Measurements from ENCODE around the gene FOXN3.
"Not testable (repeated sequence)": the region's sequence is repeated elsewhere in the genome, so short reads cannot be mapped to it uniquely, and the experiment has no call there.

FOXN3 gene

DNA sequence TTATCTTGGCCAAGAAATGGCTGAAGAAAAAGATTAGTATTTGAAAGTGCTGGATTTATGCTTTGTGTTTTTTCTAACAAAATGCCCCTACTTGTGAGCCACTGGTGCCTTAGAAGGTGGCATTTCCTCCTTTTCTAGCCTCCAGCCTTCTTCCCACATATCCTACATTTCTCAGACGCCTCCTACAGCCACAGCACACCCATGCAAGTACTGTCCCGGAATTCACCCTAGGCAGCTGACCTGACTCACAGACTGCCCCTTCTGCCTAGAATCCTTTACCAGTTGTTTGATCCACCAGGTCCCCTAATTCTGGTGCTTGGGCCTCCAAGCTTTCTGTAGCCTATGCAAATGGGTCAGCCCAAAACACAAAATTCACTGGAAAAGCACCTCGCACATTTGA is 166.0 kb downstream of the FOXN3 start:
- H3K4me1 ChIP-seq (ENCODE audit: control insufficient read depth in 1 of 2, insufficient read depth in 2 of 2, low read length in 2 of 2) = peaks cover 0 to 26% of the 10 kb centered on the region in 2 donors
- no peaks in the 10 kb centered on the region for H3K9me3 ChIP-seq (ENCODE audit: control insufficient read depth in 1 of 2, low read length in 2 of 2)
- no peak overlapping the region for H3K27ac ChIP-seq (ENCODE audit: low read length)
- H3K27me3 ChIP-seq (ENCODE audit: low read depth, low read length) = no peaks in the 10 kb centered on the region
- H3K36me3 ChIP-seq (ENCODE audit: control insufficient read depth in 1 of 2, insufficient read depth in 2 of 2, low read length in 2 of 2) = no peaks in the 10 kb centered on the region
- H3K4me3 ChIP-seq (ENCODE audit: low read depth in 1 of 2, low read length in 2 of 2) = no peak overlapping the region

DNA sequence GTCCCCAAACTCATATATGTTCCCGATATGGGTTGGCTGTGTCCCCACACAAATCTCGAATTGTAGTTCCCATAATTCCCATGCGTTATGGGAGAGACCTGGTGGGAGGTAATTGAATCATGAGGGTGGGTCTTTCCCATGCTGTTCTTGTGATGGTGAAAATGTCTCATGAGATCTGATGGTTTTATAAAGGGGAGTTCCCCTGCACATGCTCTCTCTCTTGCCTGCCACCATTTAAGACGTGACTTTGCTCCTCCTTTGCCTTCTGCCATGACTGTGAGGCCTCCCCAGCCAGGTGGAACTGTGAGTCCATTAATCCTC is 166.4 kb downstream of the FOXN3 start:
- H3K27me3 ChIP-seq (ENCODE audit: low read depth, low read length); H3K4me3 ChIP-seq (ENCODE audit: low read depth in 1 of 2, low read length in 2 of 2); H3K36me3 ChIP-seq (ENCODE audit: control insufficient read depth in 1 of 2, insufficient read depth in 2 of 2, low read length in 2 of 2); H3K27ac ChIP-seq (ENCODE audit: low read length); H3K9me3 ChIP-seq (ENCODE audit: control insufficient read depth in 1 of 2, low read length in 2 of 2): not testable (repeated sequence)
- H3K4me1 ChIP-seq (ENCODE audit: control insufficient read depth in 1 of 2, insufficient read depth in 2 of 2, low read length in 2 of 2) = peaks cover 0 to 24% of the 10 kb centered on the region in 2 donors

DNA sequence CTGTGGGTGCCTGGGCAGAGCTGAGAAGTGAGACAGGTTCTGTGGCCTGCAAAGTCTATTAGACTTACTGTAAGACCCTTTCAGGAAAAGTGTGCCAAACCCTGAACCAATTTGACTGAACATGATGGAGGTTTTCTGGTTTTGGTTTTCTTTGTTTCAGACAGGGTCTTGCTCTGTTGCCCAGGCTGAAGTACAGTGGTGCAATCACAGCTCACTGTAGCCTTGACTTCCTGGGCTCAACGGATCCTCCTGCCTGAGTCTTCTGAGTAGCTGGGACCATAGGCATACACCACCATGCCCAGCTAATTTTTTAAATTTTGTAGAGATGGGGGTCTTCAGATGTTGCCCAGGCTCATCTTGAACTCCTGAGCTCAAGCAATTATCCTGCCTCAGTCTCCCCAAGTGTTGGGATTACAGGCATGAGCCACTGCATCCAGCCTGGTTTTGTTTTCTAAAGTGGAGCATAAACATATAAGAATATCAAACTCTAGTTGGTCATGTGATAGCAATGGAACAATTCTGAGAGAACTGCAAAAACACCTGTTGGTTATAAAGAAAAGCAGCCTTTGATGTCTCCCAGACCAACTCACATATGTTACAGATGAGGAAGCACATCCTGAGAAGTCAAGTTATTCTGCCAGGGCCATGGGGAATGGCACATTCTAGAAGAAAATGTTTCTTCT is 166.9 kb downstream of the FOXN3 start:
- Histone ChIP-seq H3K36me3 (ENCODE audit: control insufficient read depth in 1 of 2, insufficient read depth in 2 of 2, low read length in 2 of 2) (no peaks in the 10 kb centered on the region), H3K4me3 (ENCODE audit: low read depth in 1 of 2, low read length in 2 of 2) (no peak overlapping the region), H3K4me1 (ENCODE audit: control insufficient read depth in 1 of 2, insufficient read depth in 2 of 2, low read length in 2 of 2) (peaks cover 0 to 22% of the 10 kb centered on the region in 2 donors), H3K9me3 (ENCODE audit: control insufficient read depth in 1 of 2, low read length in 2 of 2) (no peaks in the 10 kb centered on the region), H3K27me3 (ENCODE audit: low read depth, low read length) (no peaks in the 10 kb centered on the region), H3K27ac (ENCODE audit: low read length) (no peak overlapping the region)

DNA sequence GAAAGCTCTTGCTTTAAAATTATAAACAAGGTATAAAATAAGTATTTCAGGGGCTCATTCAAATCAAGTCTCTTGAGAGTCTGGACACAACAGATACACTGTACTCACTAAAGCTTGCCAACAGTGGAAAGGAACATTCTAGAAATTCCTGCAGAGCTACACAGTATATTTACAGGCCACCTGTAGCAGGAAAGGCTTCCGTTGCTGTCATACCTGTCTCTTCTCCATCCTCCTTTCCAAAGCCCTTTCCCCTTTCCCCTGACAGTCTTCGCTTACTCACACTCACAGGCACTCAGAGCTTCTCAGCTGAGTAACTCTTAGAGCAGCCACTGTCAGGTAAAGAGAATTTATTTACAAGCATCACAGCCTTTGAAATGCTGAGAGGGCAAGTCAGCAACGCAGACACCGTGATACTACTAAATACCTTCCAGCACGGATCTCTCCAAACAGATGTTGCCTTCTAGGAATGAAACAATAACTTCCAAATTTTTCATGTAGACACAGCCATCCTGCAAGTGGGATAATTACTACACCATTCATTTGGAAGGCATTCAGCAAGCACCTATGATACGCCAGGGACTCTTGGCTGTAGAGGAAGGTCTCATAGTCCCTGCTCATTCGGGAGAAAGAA is 167.9 kb downstream of the FOXN3 start:
- Histone ChIP-seq H3K4me1 (ENCODE audit: control insufficient read depth in 1 of 2, insufficient read depth in 2 of 2, low read length in 2 of 2) (peaks cover 0 to 19% of the 10 kb centered on the region in 2 donors), H3K36me3 (ENCODE audit: control insufficient read depth in 1 of 2, insufficient read depth in 2 of 2, low read length in 2 of 2) (no peaks in the 10 kb centered on the region), H3K4me3 (ENCODE audit: low read depth in 1 of 2, low read length in 2 of 2) (no peak overlapping the region), H3K27ac (ENCODE audit: low read length) (no peak overlapping the region), H3K9me3 (ENCODE audit: control insufficient read depth in 1 of 2, low read length in 2 of 2) (no peaks in the 10 kb centered on the region), H3K27me3 (ENCODE audit: low read depth, low read length) (no peaks in the 10 kb centered on the region)

DNA sequence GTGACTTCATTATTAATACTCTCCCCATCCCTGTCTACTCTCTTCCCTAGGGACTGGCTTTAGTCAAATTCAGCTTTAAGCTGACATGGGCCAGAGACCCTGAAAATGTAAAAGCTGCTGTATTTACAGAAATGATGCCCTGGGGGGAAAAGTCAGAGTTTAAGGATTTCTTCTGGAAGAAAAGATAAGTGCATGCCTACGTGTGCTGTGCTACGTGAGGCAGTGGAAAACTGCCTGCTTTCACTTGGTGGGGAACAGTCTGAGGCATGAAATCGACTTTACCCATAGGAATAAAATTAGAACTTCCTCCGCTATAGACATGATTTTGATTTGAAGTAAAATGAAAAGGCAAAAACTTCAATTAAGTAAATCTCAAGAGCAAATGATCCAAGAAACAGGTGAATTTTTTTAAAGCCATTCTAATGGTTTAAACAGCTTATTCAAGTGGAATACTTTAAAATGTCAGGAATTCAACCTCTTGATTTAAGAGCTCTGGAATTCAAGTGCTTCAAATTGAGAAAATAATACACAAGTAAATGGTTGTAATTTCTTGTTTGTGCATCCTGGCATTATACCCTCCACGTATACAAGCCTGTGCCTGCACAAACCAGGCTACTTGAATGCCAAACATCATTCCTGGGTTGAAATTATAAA is 168.5 kb downstream of the FOXN3 start:
- no peaks in the 10 kb centered on the region for H3K27me3 ChIP-seq (ENCODE audit: low read depth, low read length)
- no peaks in the 10 kb centered on the region for H3K9me3 ChIP-seq (ENCODE audit: control insufficient read depth in 1 of 2, low read length in 2 of 2)
- H3K27ac ChIP-seq (ENCODE audit: low read length) = no peak overlapping the region
- H3K4me1 ChIP-seq (ENCODE audit: control insufficient read depth in 1 of 2, insufficient read depth in 2 of 2, low read length in 2 of 2) = peaks cover 0 to 17% of the 10 kb centered on the region in 2 donors
- H3K4me3 ChIP-seq (ENCODE audit: low read depth in 1 of 2, low read length in 2 of 2) = no peak overlapping the region
- H3K36me3 ChIP-seq (ENCODE audit: control insufficient read depth in 1 of 2, insufficient read depth in 2 of 2, low read length in 2 of 2) = no peaks in the 10 kb centered on the region

DNA sequence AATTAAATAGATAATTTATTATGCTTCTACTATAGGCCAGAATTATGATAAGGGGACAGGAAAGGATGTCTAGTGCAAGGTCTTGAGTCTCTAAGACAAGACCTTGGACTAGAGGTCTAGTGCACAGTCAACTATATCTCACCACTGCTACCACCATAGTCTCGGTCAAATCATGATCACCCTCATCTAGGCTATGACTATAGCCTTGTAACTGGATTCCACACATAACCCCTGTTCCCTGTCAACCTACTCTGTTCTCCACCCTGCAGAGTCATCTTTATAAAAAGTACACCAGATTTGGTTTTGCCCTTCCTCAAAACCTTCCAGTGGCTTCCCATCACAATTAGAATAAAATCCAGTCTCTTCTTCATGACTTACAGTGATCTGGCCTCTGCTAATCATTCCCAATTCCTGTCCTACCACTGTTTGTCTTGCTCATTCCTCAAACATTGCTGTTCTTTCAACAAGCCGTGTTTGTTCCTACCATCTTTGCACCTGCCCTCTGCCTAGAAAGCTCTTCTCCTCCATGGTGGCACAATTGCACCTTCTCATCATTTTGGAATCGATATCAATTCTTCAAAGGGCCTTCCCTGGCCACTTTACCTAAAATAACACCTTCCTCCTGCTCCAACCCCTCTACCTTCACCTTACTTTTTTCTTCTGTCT is 169.4 kb downstream of the FOXN3 start:
- no peak overlapping the region for H3K4me3 ChIP-seq (ENCODE audit: low read depth in 1 of 2, low read length in 2 of 2)
- H3K27ac ChIP-seq (ENCODE audit: low read length) = no peak overlapping the region
- H3K27me3 ChIP-seq (ENCODE audit: low read depth, low read length) = no peaks in the 10 kb centered on the region
- H3K4me1 ChIP-seq (ENCODE audit: control insufficient read depth in 1 of 2, insufficient read depth in 2 of 2, low read length in 2 of 2) = peaks cover 0 to 26% of the 10 kb centered on the region in 2 donors
- H3K9me3 ChIP-seq (ENCODE audit: control insufficient read depth in 1 of 2, low read length in 2 of 2) = no peaks in the 10 kb centered on the region
- H3K36me3 ChIP-seq (ENCODE audit: control insufficient read depth in 1 of 2, insufficient read depth in 2 of 2, low read length in 2 of 2) = no peaks in the 10 kb centered on the region

DNA sequence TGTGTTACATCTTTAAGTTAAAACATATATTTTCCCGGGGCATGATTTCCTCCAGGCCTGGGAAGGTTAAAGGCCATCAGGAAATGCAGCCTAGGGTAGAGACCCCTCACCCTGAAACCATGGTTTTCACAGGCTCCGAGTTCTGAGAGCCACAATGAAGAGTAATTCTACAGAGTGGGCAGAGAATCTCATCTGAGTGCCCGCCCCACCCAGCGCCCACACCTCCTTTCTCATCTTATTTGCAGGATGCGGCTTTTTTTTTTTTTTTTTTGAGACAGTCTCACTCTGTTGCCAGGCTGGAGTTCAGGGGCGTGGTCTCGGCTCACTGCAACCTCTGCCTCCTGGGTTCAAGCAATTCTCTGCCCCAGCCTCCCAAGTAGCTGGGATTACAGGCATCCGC is 170.7 kb downstream of the FOXN3 start:
- Histone ChIP-seq H3K27ac (ENCODE audit: low read length) (no peak overlapping the region), H3K9me3 (ENCODE audit: control insufficient read depth in 1 of 2, low read length in 2 of 2) (no peaks in the 10 kb centered on the region), H3K27me3 (ENCODE audit: low read depth, low read length) (no peaks in the 10 kb centered on the region), H3K4me1 (ENCODE audit: control insufficient read depth in 1 of 2, insufficient read depth in 2 of 2, low read length in 2 of 2) (peaks cover 0 to 30% of the 10 kb centered on the region in 2 donors), H3K4me3 (ENCODE audit: low read depth in 1 of 2, low read length in 2 of 2) (no peak overlapping the region), H3K36me3 (ENCODE audit: control insufficient read depth in 1 of 2, insufficient read depth in 2 of 2, low read length in 2 of 2) (no peaks in the 10 kb centered on the region)

DNA sequence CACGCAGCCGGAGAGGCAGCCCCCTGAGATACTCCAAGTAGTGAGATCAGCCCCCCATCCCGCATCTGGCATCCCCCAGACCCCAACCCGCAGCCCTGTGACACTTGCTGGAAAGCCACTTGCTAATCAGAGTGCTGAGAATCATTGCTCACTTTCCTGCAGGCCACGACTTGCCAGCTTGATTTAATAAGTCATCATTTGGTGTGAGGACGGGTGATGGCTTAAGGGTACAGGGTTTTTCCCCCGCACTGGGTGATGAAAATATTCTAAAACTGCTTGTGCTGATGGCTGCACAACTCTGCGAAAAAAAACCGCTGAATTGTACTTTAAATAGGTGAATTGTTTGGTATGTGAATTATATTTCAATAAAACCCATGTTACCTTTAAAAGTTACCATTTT is 171.2 kb downstream of the FOXN3 start:
- Histone ChIP-seq H3K27me3 (ENCODE audit: low read depth, low read length) (no peaks in the 10 kb centered on the region), H3K9me3 (ENCODE audit: control insufficient read depth in 1 of 2, low read length in 2 of 2) (no peaks in the 10 kb centered on the region), H3K27ac (ENCODE audit: low read length) (no peak overlapping the region), H3K36me3 (ENCODE audit: control insufficient read depth in 1 of 2, insufficient read depth in 2 of 2, low read length in 2 of 2) (no peaks in the 10 kb centered on the region), H3K4me3 (ENCODE audit: low read depth in 1 of 2, low read length in 2 of 2) (no peak overlapping the region), H3K4me1 (ENCODE audit: control insufficient read depth in 1 of 2, insufficient read depth in 2 of 2, low read length in 2 of 2) (peaks cover 0 to 30% of the 10 kb centered on the region in 2 donors)

DNA sequence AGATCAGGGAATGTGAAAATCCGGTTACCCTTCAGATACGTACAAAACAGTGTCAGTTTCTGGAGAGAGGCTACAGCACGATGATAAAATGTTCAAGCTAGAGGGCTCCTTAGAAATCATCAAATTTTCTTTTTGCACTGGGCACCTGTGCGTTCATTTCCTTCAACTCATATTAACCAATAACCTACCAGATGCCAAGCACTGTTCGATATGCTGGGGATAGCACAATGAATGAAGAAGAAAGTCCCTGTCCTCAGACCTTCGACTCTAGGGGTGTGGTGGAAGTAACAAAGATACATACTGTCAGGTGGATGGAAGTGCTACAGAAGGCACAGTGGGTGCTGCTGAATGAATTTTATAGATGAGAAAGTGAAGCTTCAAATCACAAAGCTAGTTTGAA is 172.3 kb downstream of the FOXN3 start:
- no peak overlapping the region for H3K27ac ChIP-seq (ENCODE audit: low read length)
- H3K4me1 ChIP-seq (ENCODE audit: control insufficient read depth in 1 of 2, insufficient read depth in 2 of 2, low read length in 2 of 2) = peaks cover 0 to 30% of the 10 kb centered on the region in 2 donors
- no peaks in the 10 kb centered on the region for H3K9me3 ChIP-seq (ENCODE audit: control insufficient read depth in 1 of 2, low read length in 2 of 2)
- no peaks in the 10 kb centered on the region for H3K36me3 ChIP-seq (ENCODE audit: control insufficient read depth in 1 of 2, insufficient read depth in 2 of 2, low read length in 2 of 2)
- no peak overlapping the region for H3K4me3 ChIP-seq (ENCODE audit: low read depth in 1 of 2, low read length in 2 of 2)
- H3K27me3 ChIP-seq (ENCODE audit: low read depth, low read length) = no peaks in the 10 kb centered on the region

DNA sequence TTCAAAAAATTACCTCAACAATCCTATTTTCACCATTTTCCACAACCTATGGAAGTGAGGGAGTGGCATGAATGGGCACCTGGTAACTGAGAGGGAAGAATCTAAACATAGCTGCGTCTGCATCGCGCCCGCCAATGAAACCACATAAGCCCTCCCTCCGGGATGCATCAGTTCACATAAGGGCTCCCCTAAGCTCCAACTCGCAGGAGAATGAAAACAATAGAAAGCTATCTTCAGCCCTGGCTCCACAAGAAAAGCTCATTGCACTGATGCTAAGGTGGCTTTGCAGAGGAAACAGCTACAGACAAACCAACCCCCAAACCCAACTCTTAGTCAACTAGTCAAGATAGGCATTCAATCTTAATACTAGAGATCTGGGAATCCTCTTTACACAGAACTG is 173.3 kb downstream of the FOXN3 start:
- Histone ChIP-seq H3K4me1 (ENCODE audit: control insufficient read depth in 1 of 2, insufficient read depth in 2 of 2, low read length in 2 of 2) (peaks cover 0 to 24% of the 10 kb centered on the region in 2 donors), H3K27me3 (ENCODE audit: low read depth, low read length) (no peaks in the 10 kb centered on the region), H3K27ac (ENCODE audit: low read length) (no peak overlapping the region), H3K4me3 (ENCODE audit: low read depth in 1 of 2, low read length in 2 of 2) (no peak overlapping the region), H3K9me3 (ENCODE audit: control insufficient read depth in 1 of 2, low read length in 2 of 2) (no peaks in the 10 kb centered on the region), H3K36me3 (ENCODE audit: control insufficient read depth in 1 of 2, insufficient read depth in 2 of 2, low read length in 2 of 2) (no peaks in the 10 kb centered on the region)

DNA sequence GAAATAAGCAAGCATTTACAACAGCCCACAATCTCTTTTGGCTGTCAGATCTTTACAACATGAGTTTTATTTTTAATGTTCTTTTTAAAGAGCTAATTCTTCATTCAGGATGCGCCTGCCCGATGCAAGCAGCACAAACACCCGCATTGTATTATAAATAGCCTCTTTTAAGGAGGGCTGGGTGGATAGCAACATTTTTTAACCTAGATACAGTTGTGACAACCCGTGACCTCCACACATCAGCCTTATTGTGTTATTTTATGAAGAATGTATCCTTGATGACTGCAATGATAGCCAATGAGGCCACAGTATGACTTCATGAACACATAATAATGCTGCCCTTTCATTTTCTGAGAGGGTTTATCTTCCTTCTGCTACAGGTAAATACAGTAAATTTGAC is 173.7 kb downstream of the FOXN3 start:
- no peak overlapping the region for H3K27ac ChIP-seq (ENCODE audit: low read length)

More for the DNA sequence above, 173.7 kb downstream of the FOXN3 start:
- Histone ChIP-seq H3K36me3 (ENCODE audit: control insufficient read depth in 1 of 2, insufficient read depth in 2 of 2, low read length in 2 of 2) (no peaks in the 10 kb centered on the region), H3K27me3 (ENCODE audit: low read depth, low read length) (no peaks in the 10 kb centered on the region), H3K4me3 (ENCODE audit: low read depth in 1 of 2, low read length in 2 of 2) (no peak overlapping the region), H3K9me3 (ENCODE audit: control insufficient read depth in 1 of 2, low read length in 2 of 2) (no peaks in the 10 kb centered on the region), H3K4me1 (ENCODE audit: control insufficient read depth in 1 of 2, insufficient read depth in 2 of 2, low read length in 2 of 2) (peaks cover 0 to 19% of the 10 kb centered on the region in 2 donors)
